ENCODE results near the gene AUTS2. TPM values are rescaled to one million over a fixed set of nuclear protein-coding genes. Genes with fewer than 3 reads are reported as not detected.
A peak's percentile ranks its signal among the peaks of the same experiment; 100 is the strongest.
"Not testable (repeated sequence)": the region's sequence is repeated elsewhere in the genome, so short reads cannot be mapped to it uniquely, and the experiment has no call there.

AUTS2 gene
- total RNA-seq, 3 donors from 2014 or later, result 31.2 to 67.6 (median 36.5) TPM

DNA sequence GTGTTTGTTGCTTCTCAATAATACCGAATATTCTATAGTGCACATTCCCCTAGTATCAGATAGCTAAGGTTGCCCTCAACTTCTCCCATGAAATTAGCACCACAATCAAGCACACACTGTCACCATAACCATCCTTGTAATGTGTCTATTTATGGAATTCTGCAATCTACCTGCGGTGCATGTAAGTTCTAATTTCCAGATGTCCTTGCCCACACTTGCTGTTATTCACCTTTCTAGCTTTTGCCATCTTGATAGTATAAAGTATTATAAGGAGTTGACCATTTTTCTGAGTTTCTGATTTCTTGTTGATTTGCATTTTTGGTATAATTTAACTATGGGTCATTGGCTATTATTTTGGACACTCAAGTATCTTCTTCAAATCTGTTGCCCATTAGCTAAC, 1043.6 kb downstream of the AUTS2 start:
- H3K9me3 ChIP-seq, result no peaks in the 10 kb centered on the region
- H3K4me1 ChIP-seq (ENCODE audit: low read depth), result peaks cover 2% of the 10 kb centered on the region
- TF ChIP-seq, protein P1, sequence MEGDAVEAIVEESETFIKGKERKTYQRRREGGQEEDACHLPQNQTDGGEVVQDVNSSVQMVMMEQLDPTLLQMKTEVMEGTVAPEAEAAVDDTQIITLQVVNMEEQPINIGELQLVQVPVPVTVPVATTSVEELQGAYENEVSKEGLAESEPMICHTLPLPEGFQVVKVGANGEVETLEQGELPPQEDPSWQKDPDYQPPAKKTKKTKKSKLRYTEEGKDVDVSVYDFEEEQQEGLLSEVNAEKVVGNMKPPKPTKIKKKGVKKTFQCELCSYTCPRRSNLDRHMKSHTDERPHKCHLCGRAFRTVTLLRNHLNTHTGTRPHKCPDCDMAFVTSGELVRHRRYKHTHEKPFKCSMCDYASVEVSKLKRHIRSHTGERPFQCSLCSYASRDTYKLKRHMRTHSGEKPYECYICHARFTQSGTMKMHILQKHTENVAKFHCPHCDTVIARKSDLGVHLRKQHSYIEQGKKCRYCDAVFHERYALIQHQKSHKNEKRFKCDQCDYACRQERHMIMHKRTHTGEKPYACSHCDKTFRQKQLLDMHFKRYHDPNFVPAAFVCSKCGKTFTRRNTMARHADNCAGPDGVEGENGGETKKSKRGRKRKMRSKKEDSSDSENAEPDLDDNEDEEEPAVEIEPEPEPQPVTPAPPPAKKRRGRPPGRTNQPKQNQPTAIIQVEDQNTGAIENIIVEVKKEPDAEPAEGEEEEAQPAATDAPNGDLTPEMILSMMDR (IDR thresholded peaks at IDR 0.05), result no peak
- no peaks in the 10 kb centered on the region for H3K36me3 ChIP-seq (ENCODE audit: low read depth)
- DNase-seq (no peak), ATAC-seq (no peak)
- H3K4me3 ChIP-seq, result no peak overlapping the region
- intact Hi-C loops (cut with DNase I, micrococcal nuclease), result no loop called here

DNA sequence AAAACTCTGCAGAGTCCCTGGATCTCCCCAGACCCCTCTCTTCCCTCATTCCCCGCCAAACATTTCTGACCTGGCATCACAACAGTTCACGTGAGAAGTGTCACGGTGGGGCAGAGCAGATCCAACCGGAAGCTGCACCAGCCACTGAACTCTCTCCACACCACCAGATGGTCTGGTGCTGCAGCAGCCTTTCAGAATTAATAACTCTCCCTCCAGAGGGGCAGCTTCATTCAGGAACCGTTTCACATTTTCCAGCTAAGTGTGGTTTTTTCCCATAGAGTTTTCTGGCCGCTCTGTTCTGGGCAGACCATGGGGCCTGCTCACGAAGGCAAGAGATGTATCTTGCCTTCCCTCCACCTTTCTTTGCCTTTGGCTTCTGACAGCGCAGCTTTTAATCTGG, 1047.0 kb downstream of the AUTS2 start:
- intact Hi-C loops (cut with DNase I, micrococcal nuclease), result no loop called here
- ATAC-seq, result no peak
- no peak for DNase-seq
- TF ChIP-seq, protein P1 (IDR thresholded peaks at IDR 0.05), result no peak
- no peaks in the 10 kb centered on the region for H3K4me1 ChIP-seq (ENCODE audit: low read depth)
- no peaks in the 10 kb centered on the region for H3K36me3 ChIP-seq (ENCODE audit: low read depth)
- no peak overlapping the region for H3K4me3 ChIP-seq
- no peaks in the 10 kb centered on the region for H3K9me3 ChIP-seq

DNA sequence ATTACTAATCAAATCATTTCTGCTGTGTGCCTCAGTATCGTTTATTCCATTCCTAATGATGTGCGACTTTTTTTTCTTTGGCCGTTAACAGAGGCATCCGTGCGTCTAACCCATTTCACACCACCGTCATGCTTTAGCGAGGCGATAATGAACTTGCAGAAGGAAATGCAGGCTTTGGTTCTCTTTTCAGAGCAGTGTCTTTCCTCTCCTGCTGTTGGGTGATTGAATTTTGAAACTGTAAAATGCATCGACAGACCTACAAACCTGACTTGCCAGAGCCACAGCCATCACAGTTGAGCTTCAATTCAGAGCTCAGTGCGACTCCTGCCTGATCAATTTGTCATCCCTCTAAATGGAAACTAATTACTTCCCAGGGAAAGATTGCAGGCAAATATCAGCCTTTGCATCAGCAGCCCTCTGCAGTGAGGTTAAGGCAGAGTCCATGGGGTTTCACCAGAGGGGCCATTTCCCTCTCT, 1047.6 kb downstream of the AUTS2 start:
- TF ChIP-seq, protein P1 (IDR thresholded peaks at IDR 0.05), result no peak
- intact Hi-C loops (cut with DNase I, micrococcal nuclease), result no loop called here
- Histone ChIP-seq H3K4me1 (ENCODE audit: low read depth) (no peaks in the 10 kb centered on the region), H3K4me3 (no peak overlapping the region), H3K9me3 (no peaks in the 10 kb centered on the region), H3K36me3 (ENCODE audit: low read depth) (no peaks in the 10 kb centered on the region)
- no peak for ATAC-seq
- DNase-seq, result no peak

DNA sequence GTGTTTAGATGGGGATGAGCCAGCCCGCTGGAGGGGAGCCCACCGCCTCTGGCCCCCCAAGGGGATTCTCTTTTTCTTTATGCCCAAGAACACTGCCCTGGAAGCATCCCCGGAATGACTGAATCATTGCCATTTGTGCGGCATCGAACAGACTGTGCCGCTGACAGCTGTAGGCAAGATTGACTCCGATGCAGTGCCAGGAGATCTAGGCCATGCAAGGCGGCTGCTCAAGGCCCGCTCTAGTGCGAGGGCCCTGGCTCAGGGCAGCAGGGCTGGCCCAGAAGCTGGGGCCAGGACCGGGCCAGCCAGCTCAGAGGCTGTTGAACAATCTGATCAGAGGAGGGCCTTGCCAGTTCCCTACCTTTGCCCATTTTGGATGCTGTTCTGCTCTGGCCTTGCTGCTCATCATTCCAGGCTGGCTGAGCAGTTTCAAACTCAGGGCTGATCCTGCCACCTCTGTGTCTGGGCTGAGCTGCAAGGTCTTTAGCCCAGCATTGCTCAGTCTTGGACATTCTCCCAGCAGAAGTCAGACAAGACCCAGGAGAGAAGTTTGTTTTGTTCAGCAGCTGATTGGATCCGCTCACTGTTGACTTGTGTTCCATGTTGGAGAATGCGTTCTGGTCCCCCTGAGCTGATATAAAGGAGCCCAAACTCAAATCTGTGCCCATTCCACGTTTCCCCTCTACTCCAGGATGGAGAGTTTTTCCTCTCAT, 1048.4 kb downstream of the AUTS2 start:
- H3K4me3 ChIP-seq, result no peak overlapping the region
- H3K4me1 ChIP-seq (ENCODE audit: low read depth), result no peaks in the 10 kb centered on the region
- ATAC-seq, result no peak
- intact Hi-C loops (cut with DNase I, micrococcal nuclease), result no loop called here
- TF ChIP-seq, protein P1 (IDR thresholded peaks at IDR 0.05), result no peak
- no peaks in the 10 kb centered on the region for H3K36me3 ChIP-seq (ENCODE audit: low read depth)
- no peaks in the 10 kb centered on the region for H3K9me3 ChIP-seq
- DNase-seq, result no peak

DNA sequence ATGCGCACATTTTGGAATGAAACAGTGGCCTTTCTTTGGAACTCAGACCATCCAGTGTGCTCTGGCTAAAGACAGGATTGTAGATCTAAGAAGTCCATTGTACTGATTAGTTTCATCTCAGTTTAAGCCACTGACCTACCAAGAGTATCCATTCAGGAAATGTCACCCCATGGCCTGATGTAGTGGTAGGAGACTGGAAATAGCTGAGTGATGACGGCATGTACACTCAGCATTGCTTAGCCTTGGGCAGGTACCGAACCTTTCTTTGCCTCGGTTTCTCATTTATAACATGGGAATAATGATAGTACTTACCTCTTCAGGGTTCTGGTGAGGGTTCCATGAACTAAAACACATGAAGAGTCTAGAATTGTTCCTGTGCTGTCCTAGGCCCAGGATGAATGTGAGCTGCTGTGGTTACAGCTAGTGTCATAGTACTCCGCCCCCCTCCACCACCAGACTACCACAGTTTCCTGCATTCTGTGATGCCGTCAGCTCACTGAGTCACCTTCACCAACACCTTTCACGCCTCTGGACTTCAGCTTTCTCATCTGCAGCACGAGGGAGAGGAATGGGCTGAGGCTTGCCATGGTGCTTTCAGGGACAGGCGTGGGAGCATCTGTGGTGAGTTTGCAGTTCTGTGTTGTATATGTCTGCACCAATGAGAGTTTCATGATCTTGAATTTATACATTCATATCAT, 1049.7 kb downstream of the AUTS2 start:
- ATAC-seq (peak; percentile 85), DNase-seq (peak in 1 of 3 donors; percentile 62)
- TF ChIP-seq, protein P1 (IDR thresholded peaks at IDR 0.05), result no peak
- Histone ChIP-seq H3K36me3 (ENCODE audit: low read depth) (no peaks in the 10 kb centered on the region), H3K4me1 (ENCODE audit: low read depth) (no peaks in the 10 kb centered on the region), H3K4me3 (no peak overlapping the region), H3K9me3 (no peaks in the 10 kb centered on the region)
- intact Hi-C loops (cut with DNase I, micrococcal nuclease), result no loop called here

DNA sequence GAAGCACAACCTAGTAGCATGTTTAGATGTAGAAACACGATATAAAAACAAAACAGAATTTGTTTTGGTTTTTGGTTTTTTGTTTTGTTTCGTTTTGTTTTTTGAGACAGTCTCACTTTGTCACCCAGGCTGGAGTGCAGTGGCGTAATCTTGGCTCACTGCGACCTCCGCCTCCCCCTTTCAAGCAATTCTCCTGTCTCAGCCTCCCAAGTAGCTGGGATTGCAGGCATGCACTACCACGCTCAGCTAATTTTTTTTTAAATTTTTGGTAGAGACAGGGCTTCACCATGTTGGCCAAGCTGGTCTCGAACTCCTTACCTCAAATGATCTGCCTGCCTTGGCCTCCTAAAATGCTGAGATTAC, 1050.2 kb downstream of the AUTS2 start:
- ATAC-seq; H3K4me1 ChIP-seq (ENCODE audit: low read depth); H3K9me3 ChIP-seq; intact Hi-C loops (cut with DNase I, micrococcal nuclease); H3K4me3 ChIP-seq; H3K36me3 ChIP-seq (ENCODE audit: low read depth); DNase-seq: not testable (repeated sequence)
